Activated CD4-positive, CD25-positive, alpha-beta regulatory T cell treated with anti-CD3 and anti-CD28 coated beads, Interleukin-2, amount 50 U/mL, for 72 hours (primary cell): Measurements from ENCODE around the gene GATAD1.
"Not testable (repeated sequence)": the region's sequence is repeated elsewhere in the genome, so short reads cannot be mapped to it uniquely, and the experiment has no call there.

Experiments used
- DNase-seq: peaks from one replicate; pipeline ENCODE4 v3.0.0; 2021

GATAD1 gene, protein sequence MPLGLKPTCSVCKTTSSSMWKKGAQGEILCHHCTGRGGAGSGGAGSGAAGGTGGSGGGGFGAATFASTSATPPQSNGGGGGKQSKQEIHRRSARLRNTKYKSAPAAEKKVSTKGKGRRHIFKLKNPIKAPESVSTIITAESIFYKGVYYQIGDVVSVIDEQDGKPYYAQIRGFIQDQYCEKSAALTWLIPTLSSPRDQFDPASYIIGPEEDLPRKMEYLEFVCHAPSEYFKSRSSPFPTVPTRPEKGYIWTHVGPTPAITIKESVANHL

DNA sequence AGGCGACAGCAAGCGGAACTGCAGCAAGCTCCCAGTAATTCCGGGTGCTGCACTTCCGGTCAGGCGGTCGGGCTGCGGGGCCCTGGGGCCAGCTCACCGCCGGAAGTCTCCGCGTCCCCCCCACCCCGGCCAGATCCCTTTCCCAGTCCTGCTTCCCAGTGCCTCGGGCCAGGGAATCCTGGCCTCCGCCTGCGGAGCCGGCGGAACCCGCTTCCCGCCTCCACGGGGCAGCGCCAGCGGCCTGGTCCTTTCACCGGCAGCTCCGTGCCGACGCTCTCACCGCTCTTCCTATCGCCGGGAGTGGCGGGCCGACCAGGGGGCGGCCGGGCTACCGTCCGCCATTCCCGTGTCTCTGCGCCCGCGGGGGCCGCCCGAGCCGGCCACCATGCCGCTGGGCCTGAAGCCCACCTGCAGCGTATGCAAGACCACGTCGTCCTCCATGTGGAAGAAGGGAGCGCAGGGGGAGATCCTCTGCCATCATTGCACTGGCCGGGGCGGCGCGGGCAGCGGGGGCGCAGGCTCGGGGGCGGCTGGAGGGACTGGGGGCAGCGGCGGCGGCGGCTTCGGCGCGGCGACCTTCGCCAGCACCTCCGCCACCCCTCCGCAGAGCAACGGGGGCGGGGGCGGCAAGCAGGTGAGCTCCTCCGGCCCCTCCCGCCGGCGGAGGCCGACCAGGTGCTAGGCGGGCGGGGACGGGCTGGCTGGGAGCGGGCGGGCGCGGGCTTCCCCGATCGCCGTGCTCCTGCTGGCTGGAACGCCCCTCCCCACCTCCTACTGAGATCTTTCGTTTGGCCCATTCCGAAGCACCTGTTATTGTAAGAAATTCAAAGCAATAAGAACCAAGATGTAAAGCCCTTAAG lies at the start of gene GATAD1:
GATAD1 (plus strand) TSS at position 138 of the 860 bp plus-strand sequence; CDS start at position 386, 248 bp downstream.
- peak; percentile 81 for DNase-seq

DNA sequence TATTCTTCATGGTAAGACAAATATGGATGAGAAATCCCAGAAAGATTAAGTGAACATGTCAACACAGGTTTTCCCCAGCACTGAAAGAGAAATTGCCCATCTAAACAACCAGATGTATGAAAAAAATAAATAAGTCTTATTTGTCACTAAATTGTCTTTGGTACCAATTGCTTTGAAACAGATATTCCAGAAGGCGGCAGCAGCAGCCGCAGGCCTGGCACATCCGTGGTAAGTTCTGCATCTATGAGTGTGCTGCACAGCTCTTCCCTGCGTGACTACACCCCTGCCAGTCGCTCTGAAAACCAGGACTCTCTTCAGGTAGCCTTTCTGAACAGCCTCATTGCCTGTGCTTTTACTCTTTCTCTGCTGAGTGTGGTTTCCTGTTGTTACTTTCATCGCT lies 49.7 kb upstream of the GATAD1 start:
- DNase-seq, result no peak

DNA sequence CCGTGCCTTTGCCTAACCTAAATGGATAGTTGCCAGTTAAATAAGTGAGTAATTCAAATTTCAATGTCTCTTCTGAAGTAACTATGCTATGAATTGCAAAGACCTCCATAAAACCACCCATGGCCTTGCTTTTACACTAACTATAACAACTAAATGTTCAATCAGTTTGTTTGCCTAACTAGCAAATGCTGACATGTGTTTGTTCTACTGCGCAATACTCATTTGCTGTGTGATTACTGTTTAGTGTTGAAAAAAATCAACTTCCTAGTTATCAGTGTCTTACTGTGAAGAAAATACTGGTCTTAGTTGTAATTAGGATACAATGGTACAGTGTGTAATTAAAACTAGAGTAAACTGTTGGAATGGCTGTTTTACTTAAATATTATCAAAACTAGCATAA lies 47.3 kb upstream of the GATAD1 start:
- DNase-seq, result no peak

DNA sequence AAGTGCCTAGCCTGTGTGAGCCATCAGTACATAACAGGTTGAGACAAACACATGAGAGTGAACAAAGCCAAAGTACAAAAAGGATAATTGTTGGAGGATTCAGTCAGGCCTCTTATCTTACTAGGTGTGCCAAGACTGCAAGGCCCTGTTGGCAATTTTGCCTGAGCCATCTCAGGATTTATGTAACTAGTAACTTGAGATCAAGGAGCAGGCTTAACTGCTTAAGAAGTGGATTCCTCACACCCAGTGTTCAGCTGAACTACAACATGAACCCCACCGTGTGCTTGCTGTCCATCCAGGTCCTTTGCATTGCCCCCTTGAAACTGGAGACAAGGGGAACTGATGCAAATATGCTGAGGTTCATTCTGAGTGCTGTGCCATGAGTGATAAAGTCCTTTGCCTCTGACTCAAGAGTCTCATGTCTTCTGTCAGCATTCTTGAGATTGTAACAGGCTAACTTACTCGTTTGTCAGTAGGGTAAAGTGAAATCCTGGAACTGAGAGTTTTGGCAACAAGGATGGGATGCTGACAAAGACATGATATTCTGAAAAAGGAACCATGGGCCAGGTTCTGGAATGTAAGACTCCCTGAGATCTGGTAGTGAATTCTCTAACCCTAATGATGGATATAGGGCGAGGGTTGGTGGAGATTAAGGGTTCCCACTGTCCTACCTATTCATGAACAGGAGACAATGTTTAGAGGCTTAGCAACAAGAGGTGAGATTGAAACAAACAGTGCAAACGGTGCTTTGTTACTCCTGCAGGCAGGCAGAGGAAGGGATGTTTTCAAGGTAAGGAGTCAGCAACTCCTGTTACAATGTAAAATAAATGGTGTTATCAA lies 44.1 kb upstream of the GATAD1 start:
- DNase-seq, result no peak

DNA sequence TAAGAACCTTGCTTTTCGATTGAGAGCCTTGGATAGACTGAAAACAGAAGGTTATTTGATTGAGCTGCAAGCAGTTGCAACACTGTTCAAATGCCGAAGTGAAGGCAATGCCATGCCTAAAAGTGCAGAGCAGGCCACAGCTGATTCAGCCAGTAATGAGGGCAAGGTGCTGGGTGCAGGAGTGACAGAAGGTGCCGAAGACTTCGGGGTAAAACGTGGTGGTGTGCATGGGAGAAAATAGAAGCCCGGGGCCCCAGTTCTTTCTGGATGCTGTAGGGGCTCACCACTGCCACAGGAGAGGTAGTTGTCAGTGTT lies 43.6 kb upstream of the GATAD1 start:
- no peak for DNase-seq

DNA sequence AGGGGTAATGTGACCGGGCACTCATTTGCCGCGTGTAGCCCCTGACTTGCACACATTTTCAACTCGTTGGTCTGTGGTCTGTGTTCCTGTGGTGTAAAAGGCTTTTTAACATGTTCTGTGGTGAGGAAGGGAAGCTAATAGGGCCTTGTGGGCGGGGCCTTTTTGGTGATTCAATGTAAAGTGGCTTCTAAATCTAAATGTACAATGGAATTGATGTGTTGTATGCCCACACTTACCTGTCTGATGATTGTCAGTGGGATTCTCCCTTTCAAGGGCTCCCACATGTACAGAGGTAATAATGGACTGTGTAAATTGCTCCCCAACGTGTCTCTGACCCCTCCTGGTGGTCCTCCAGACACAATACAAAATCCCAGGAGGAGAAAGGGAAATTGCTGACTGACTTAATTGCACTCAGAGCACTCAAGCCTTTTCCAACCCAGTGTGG lies 43.1 kb upstream of the GATAD1 start:
- no peak for DNase-seq

DNA sequence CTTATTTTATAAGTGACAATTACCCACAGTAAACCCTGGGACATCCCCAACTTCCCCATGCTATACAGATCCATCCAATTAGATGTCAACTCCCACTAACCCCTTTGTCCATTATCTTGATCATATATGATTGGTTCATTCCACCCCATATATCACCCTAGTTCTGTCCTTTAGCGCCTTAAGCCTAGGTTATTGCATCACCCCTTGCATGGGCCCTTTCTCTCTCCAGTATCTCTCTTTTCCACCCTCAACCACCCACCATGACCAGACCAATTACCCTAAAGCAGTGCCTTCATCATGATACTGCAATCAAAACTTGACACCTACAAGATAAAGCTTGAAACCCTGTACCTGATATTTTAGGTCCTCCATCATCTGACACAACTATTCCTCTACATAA lies 37.9 kb upstream of the GATAD1 start:
- no peak for DNase-seq

DNA sequence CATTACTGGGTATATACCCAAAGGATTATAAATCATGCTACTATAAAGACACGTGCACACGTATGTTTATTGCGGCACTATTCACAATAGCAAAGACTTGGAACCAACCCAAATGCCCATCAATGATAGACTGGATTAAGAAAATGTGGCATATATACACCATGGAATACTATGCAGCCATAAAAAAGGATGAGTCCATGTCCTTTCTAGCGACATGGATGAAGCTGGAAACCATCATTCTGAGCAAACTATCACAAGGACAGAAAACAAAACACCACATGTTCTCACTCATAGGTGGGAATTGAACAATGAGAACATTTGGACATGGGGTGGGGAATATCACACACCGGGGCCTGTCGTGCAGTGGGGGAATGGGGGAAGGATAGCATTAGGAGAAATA lies 37.1 kb upstream of the GATAD1 start:
- not testable (repeated sequence) for DNase-seq

DNA sequence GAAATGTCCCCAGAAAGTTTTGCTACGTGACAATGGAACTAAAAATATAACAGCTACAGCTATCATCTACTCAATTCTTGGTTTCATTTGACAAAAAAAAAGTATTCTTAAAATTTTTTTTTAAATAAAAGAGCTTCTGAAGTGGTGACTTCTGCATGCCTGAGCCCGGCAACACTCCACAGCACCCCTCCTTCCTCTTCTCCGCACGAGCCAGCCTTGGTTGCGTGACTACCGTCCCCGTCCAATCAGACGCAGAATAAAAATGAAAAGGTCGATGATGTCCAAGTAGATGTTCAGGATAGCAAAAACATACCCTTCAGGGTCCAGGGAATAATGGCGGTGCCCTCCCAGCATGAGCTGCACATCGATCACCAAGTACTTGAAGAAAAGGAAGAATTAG lies 34.5 kb upstream of the GATAD1 start:
- no peak for DNase-seq

DNA sequence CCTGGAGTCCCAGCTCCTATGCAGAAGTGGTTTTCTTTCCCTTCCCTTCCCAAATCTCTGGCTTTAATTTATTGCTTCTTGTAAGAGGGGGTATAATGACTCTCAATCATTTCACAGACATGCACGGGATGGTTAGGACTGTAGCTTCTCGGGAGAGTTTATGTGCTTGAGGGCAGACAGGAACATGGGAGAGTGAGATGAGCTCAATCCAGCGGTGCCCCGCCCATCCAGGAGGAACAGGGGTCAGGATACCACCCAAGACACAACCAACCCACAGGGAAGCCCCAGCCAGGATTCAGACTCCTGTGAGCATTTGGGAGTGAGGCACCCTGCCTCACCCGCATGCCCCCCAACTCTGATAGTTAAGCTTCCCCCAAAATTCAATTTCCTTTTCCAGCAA lies 33.7 kb upstream of the GATAD1 start:
- DNase-seq, result no peak

DNA sequence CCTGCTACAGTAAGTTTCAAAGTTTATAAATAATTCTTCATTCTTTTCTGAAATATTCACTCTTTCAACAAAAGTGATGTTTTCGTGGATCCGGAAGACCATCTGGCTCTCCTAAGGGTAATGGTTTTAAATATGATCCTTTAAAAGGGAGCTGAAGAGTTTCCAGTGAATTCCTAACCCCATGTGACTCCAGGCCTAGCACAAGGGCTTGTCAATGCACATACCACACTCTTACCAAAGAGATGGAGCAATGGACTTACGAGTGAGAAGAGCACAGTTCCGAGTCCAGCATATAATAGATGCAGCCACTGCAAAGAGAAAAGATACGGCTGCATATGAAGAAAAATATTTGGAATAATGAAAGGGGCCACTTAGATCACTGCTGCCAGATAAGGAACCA lies 32.1 kb upstream of the GATAD1 start:
- no peak for DNase-seq

DNA sequence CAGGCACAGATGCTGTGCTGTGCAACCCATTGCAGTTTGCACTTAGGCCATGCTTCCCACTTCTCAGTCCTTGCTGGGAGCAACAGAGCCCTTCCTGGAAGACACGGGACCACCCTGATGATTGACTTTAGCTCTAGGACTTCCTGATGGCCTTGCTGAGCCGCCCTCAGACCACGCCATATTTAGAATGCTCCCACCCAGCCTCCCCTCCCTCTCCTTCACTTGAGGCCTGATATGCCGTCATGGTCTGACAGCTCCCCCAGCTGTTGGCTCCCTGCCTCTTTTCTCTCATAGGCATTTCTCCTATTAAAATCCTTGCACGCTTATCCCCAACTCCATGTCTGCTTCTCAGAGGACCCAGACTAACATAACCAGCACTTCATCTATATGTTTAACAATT lies 29.4 kb upstream of the GATAD1 start:
- DNase-seq, result no peak

DNA sequence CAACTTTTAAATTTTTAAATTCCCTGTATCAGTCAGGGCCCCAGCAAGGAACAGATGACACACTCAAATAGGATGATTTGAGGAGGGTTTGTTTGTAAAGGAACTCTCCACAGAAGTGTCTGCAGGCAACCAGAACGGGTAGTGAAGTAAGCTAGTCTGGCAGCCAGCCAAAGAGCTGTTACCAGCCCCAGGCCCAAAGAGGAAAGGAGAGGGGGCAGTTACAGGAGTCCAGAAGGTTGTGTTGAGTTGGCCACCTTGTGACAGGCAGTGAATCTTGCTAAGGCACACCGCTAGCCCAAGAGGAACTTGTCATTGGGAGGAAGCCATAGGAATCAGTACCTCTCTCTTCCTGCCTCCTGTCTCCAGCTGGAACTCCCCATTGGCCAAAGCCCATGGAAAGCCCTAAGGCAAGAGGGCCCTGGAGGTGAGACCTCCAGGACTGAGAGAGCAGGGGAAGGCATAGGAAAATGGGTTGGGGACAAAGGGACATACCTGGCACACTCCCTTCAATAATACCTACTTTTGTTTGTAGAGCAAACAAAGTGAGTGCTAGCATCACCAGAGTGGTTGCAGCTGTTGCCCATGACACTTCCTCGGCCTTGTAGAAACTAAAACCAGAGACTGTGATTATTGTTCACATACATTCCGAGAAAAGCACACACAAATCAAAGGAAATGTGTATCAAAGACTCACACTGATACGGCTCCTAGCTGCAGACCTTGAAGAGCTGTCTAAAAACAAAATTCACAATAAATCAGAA lies 25.4 kb upstream of the GATAD1 start:
- no peak for DNase-seq

DNA sequence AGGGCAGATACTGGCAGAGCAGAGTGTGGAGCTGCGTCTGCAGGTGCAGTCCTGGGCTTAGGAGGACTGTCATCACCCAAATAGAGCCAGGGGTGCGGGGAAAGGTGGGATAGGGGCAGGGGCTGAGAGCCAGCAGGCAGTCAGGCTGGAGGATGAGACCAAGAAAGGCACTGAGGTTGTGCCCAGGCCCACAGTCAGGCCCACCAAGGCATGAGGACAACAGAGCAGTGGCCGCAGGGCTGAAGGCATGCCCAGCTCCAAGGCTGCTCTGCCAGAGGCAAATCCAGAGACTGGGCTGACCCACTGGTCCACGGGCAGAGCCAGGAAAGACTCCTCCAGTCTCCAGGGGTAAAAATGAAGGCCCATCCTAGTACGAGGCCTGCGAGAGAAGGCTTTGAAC lies 24.4 kb upstream of the GATAD1 start:
- no peak for DNase-seq

DNA sequence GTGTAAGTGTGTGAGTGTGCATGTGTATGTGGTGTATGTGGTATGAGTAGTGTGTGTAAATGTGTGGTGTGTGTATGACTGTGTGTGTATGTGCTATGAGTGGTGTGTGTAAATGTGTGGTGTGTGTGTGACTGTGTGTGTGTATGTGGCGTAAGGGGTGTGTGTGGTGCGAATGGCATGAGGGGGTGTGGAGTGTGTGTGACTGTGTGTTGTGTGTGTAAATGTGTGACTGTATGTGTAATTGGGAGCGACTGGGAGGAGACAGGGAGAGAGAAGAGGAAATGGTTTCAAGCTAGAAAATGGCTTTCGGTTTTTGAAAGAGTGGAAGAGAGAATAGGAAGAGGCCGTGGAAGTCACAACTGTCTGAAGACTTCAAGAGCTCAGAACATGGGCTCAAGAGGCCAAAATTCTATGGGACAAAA lies 23.6 kb upstream of the GATAD1 start:
- no peak for DNase-seq

DNA sequence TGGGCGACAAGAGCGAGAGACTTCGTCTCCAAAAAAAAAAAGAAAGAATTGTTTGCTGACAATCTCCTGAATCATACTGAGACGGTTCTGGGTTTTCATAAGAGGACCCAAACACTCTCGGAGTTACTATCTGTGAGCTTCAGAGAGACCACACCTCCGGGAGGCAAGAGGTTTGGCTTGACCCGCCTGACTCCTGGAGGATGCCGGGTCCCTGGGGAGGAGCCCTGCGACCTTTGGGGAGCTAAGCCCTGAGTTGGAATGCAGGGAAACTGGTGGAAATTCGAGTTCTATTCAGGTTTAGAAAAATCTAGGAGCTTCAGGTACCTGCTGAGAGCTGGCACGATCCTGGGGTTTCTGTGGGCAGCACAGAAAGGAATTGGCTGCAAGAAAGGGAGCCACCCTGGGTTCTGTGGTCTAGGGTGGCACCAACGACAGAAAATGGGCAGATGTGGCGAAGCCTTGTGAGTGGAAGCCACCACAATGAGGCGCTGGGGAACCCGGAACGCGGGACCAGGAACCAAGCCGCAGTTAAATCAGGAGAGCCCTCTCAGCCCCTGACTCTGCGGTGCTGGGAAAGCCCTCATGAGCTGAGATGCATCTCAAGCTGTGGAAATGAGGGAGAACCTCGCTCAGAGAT lies 21.9 kb upstream of the GATAD1 start:
- DNase-seq, result no peak

DNA sequence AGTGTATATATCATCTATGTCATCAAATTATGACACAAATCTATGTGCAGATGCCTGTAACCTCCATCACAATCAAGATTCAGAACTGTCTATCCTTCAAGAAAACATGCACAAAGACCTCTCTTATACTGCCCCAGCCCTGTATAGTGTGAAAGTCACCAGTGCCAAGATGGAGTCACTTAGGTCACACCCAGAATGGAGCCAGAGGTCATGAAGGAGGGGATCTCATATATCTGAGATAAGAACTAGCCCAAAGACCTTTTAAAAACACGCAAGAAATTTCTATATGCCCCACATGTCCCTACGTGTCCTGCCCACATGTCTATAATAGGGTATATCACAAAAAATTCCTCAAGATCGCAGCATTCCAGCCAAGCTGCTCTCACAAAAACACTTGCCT lies 20.1 kb upstream of the GATAD1 start:
- no peak for DNase-seq

DNA sequence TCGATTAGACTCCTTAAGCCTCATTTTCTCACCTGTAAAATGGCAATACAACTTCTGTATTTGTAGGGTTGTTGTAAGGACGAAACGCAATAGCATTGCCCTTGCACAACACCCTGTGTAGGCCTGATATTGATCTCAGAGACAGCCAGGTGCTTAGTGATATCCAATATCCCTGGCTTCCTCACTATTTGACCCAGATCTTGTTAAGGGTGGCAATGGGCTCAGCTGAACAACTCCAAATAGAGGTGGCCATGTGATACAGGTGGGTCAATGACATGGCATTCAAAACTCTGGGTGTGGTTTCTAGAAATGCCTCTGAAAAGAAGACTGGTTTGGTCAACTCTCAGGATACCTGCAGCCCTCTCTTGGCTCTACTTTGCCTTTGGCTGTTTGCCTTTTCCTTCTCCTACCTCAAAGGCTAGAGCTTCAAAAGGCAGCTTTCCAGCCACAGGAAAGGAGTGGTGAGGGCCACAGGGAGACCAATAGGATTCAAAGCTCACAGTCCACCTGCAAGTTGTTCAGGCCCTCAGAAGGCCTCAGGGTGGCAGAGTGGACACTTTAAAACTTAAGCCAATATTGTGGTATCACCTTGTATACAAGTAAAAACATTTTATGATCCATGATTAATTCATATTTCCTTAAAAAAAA lies 14.9 kb upstream of the GATAD1 start:
- no peak for DNase-seq

DNA sequence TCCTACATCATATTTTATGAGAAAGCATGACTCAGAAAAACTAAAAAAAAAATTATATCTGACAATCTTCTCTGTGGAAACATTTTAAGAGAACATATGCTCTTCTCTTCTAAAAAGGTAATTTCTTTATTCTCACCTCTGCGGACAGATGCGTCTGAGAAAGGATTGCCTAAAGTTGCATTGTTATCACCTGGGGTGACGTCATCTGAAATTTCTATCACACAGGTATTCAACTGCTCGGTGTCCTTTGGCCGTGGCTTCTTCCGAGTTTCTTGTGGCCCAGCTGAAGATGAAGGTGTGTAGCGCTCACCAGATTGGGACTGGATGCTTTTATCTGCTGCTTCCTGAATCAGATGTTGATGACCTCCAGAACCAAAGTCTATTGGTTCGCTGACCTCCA lies 14.3 kb upstream of the GATAD1 start:
- DNase-seq, result no peak

DNA sequence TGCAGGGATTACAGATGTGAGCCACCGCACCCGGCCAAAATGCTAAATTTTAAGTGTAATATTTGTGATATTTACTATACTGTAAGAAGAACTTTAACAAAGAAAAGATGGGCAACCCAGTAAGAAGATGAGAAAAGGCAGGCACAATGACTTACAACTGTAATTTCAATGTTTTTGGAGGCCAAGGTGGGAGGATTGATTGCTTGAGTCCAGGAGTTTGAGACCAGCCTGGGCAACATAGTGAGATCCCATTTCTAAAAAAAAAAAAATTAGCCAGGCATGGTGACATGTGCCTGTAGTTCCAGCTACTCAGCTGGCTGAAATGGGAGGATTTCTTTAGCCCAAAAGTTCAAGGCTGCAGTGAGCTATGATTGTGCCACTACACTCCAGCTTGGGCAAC lies 11.7 kb upstream of the GATAD1 start:
- DNase-seq, result no peak

DNA sequence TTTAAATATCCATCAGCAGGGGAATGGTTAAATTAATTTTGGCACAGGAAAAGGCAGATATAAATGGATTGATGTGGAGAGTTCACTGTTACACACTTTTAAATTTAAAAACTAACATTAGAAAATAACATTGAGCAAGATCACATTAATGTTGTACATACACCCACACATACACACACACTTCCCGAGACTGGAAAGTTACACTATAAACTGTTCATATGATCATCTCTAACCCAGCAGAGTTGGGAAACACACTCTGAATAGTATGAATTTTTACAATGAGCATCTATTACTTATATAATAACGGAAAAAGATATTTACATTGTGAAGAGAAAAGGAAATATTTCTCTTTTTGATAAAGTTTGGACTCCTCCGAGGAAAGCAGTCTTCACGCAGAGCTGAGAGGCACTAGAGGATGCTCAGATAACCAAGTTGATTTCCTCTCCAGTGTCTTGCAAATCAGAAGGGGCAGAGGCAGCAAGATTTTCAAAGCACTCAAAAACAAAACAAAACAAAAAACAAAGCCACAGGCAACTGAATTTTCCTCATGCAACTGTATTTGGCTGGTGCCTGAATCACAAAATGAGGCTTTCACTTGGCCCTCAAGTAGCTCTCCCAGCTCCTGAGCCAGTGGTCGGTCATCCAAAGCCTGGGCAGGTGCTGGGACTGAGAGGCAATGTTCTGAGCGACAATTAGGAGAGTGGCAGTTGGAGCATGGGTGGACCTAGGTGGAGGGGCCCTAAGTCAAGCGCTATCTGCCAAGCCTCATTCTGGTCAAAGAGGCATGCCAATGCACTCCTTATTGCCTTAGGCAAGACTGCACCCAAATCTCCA lies 10.5 kb upstream of the GATAD1 start:
- no peak for DNase-seq
